Right lobe of liver (tissue), 6 donors: ENCODE data around the gene MKLN1. TPM values are rescaled to one million over a fixed set of nuclear protein-coding genes. Genes with fewer than 3 reads are reported as not detected.

Experiments
- ATAC-seq, 4 donors: fragments of 200-7000 bp; cut with Tn5 transposase; one replicate each; pipeline ENCODE4 v1.9.1; 2020; ENCODE audit warnings: mild to moderate bottlenecking in 4 of 4, moderate library complexity in 4 of 4
- DNase-seq, 3 donors: peaks; one replicate each; pipeline ENCODE4 v3.0.0-alpha.2; 2020
- H3K27ac ChIP-seq, 3 donors: fragments of 200-600 bp; one replicate each; pipeline ENCODE4 v1.8.0; 2022
- H3K27me3 ChIP-seq, 2 donors: fragments of 200-600 bp; one replicate each; pipeline ENCODE4 v1.8.0; 2022
- H3K36me3 ChIP-seq, 4 donors: fragments of 200-600 bp; sonication (generic) in 1 of 4; one replicate each; pipeline versions ENCODE4 v1.5.1 to v1.8.0; 2017 to 2022; ENCODE audit warnings: control low read depth in 1 of 4
- H3K4me1 ChIP-seq, 4 donors: fragments of 200-600 bp; sonication (generic) in 1 of 4; one replicate each; pipeline versions ENCODE4 v1.5.1 to v1.8.0; 2017 to 2022; ENCODE audit warnings: control low read depth in 1 of 4
- H3K4me3 ChIP-seq, 3 donors: fragments of 200-600 bp; one replicate each; pipeline ENCODE4 v1.8.0; 2022
- H3K9me3 ChIP-seq, 4 donors: fragments of 200-600 bp; sonication (generic) in 1 of 4; one replicate each; pipeline versions ENCODE4 v1.5.1 to v1.8.0; 2017 to 2022; ENCODE audit warnings: control low read depth in 1 of 4
- CTCF ChIP-seq, 4 donors: fragments of 200-600 bp in 3 of 4; fragments of 450-650 bp in 1 of 4; IDR thresholded peaks; one replicate each; pipeline versions ENCODE4 v1.5.1 to v1.8.0; 2016 to 2022; ENCODE audit warnings: antibody characterized with exemption in 4 of 4, mild to moderate bottlenecking in 2 of 4
- POLR2A ChIP-seq: fragments of 450-650 bp; IDR thresholded peaks from one replicate; pipeline ENCODE4 v1.6.1; 2017; ENCODE audit warnings: antibody characterized with exemption, mild to moderate bottlenecking
- WGBS: methylation state at CpG from one replicate; pipeline ENCODE4 v1.1.6; 2018; ENCODE audit warnings: low coverage, low lambda C conversion rate; ENCODE audit not compliant: insufficient coverage; ENCODE audit errors: missing lambda C conversion rate; 5-methylcytosine and 5-hydroxymethylcytosine counted together
- intact Hi-C, 2 donors: fragments of 100-400 bp; cut with DNase I; formaldehyde crosslinking; loops; one replicate each; pipeline versions ENCODE4 v1.11.2 to v1.14.1; 2022
- total RNA-seq, 6 experiments: library from RNA; depleted of rRNA in 2 of 6; stranded (reverse); fragments of >200 nt in 2 of 6; fragmentation: NEBNext Ultra II Directional in 3 of 6; extraction: Animal tissue kit (Norgen Biotek cat#: 25700) in 3 of 6; gene quantifications; one replicate each; pipeline versions ENCODE4 v1.1.0 to v1.2.4, GENCODE V29; 2016 to 2023
- donor health status: DM: no; HTN: yes; CAD: no.
- donor health status: DM: no; HTN: no; CAD: no.
- donor health status: DM: no; HTN: no; CAD: no.
- donor health status: DM: no; HTN: yes; CAD: no.
- donor health status: DM: no; HTN: yes; CAD: no.

MKLN1 gene
- total RNA-seq, 6 experiments from 2014 or later: 24.0 to 39.6 (median 35.1) TPM

GRCh38 chr7:131294553-131294952, 33.1 kb upstream of the MKLN1 start:
- Histone ChIP-seq H3K4me3 (no peak overlapping the region), H3K9me3 (no peaks in the 10 kb centered on the region), H3K4me1 (no peaks in the 10 kb centered on the region), H3K27ac (no peak overlapping the region), H3K27me3 (no peaks in the 10 kb centered on the region), H3K36me3 (no peaks in the 10 kb centered on the region)
- DNase-seq (no peak), ATAC-seq (no peak)
- TF ChIP-seq CTCF (IDR thresholded peaks at IDR 0.05): no peak
- TF ChIP-seq POLR2A: no peak
- intact Hi-C loops: no loop called here
- WGBS: 30% methylated on average over 3 of the region's 3 CpGs

GRCh38 chr7:131298608-131298992, 29.1 kb upstream of the MKLN1 start:
- intact Hi-C loops: no loop called here
- DNase-seq: no peak
- H3K36me3 ChIP-seq: no peaks in the 10 kb centered on the region
- no peaks in the 10 kb centered on the region for H3K27me3 ChIP-seq
- no peak overlapping the region for H3K4me3 ChIP-seq
- no peak overlapping the region for H3K27ac ChIP-seq
- ATAC-seq: no peak
- no peaks in the 10 kb centered on the region for H3K9me3 ChIP-seq
- no peaks in the 10 kb centered on the region for H3K4me1 ChIP-seq
- WGBS: 70% methylated on average over 6 of the region's 6 CpGs
- TF ChIP-seq POLR2A (no peak), CTCF (IDR thresholded peaks at IDR 0.05) (no peak)

GRCh38 chr7:131299074-131299473, 28.6 kb upstream of the MKLN1 start:
- Histone ChIP-seq H3K27ac (no peak overlapping the region), H3K27me3 (no peaks in the 10 kb centered on the region), H3K4me1 (no peaks in the 10 kb centered on the region), H3K4me3 (no peak overlapping the region), H3K9me3 (no peaks in the 10 kb centered on the region), H3K36me3 (no peaks in the 10 kb centered on the region)
- ATAC-seq (no peak), DNase-seq (no peak)
- intact Hi-C loops: no loop called here
- no peak for TF ChIP-seq POLR2A
- TF ChIP-seq CTCF (IDR thresholded peaks at IDR 0.05): no peak

GRCh38 chr7:131300078-131300477, 27.6 kb upstream of the MKLN1 start:
- no peak overlapping the region for H3K27ac ChIP-seq
- H3K27me3 ChIP-seq: no peaks in the 10 kb centered on the region
- DNase-seq (no peak), ATAC-seq (no peak)
- H3K36me3 ChIP-seq: no peaks in the 10 kb centered on the region
- no peak for TF ChIP-seq POLR2A
- TF ChIP-seq CTCF (IDR thresholded peaks at IDR 0.05): no peak
- no peaks in the 10 kb centered on the region for H3K4me1 ChIP-seq
- H3K4me3 ChIP-seq: no peak overlapping the region
- no peaks in the 10 kb centered on the region for H3K9me3 ChIP-seq
- intact Hi-C loops: no loop called here
- 62% methylated on average over 2 of the region's 2 CpGs for WGBS
